Upper lobe of right lung (tissue), 1 donor: ENCODE results near the gene HNRNPU. TPM values are rescaled to one million over a fixed set of nuclear protein-coding genes. Genes with fewer than 3 reads are reported as not detected.
"Not testable (repeated sequence)": the region's sequence is repeated elsewhere in the genome, so short reads cannot be mapped to it uniquely, and the experiment has no call there.

Experiments
- ATAC-seq: fragments of 200-7000 bp; cut with Tn5 transposase; one replicate; pipeline ENCODE4 v1.9.1; 2020; ENCODE audit warnings: mild to moderate bottlenecking, moderate library complexity
- DNase-seq: peaks from one replicate; pipeline ENCODE4 v3.0.0-alpha.2; 2020
- H3K27ac ChIP-seq: fragments of 200-600 bp; one replicate; pipeline ENCODE4 v1.8.0; 2022
- H3K27me3 ChIP-seq: fragments of 200-600 bp; one replicate; pipeline ENCODE4 v1.8.0; 2022; ENCODE audit warnings: mild to moderate bottlenecking
- H3K36me3 ChIP-seq: fragments of 200-600 bp; one replicate; pipeline ENCODE4 v1.8.0; 2022
- H3K4me1 ChIP-seq: fragments of 200-600 bp; one replicate; pipeline ENCODE4 v1.8.0; 2022
- H3K4me3 ChIP-seq: fragments of 200-600 bp; one replicate; pipeline ENCODE4 v1.8.0; 2022; ENCODE audit warnings: mild to moderate bottlenecking
- H3K9me3 ChIP-seq: fragments of 200-600 bp; one replicate; pipeline ENCODE4 v1.8.0; 2022
- CTCF ChIP-seq: fragments of 200-600 bp; IDR thresholded peaks from one replicate; pipeline ENCODE4 v1.8.0; 2022; ENCODE audit warnings: antibody characterized with exemption
- intact Hi-C: fragments of 100-400 bp; cut with DNase I; formaldehyde crosslinking; loops from one replicate; pipeline ENCODE4 v1.11.0; 2022
- total RNA-seq: library from RNA; stranded (reverse); fragmentation: NEBNext Ultra II Directional; extraction: Animal tissue kit (Norgen Biotek cat#: 25700); gene quantifications from one replicate; pipeline ENCODE4 v1.2.1, GENCODE V29; 2021
- donor health status: DM: no; HTN: yes; CAD: no; lungs with severe emphysema.

HNRNPU gene
- total RNA-seq, 1 donor from 2014 or later: 273 TPM

GRCh38 chr1:244836584-244836983 lies 27.8 kb downstream of the HNRNPU start:
- Histone ChIP-seq H3K4me3 (peak overlapping the region; percentile 83), H3K27me3 (no peaks in the 10 kb centered on the region), H3K36me3 (peaks cover 23% of the 10 kb centered on the region), H3K4me1 (peaks cover 32% of the 10 kb centered on the region), H3K27ac (peak overlapping the region; percentile 99), H3K9me3 (no peaks in the 10 kb centered on the region)
- no peak for TF ChIP-seq CTCF
- intact Hi-C loops: no loop called here
- DNase-seq (no peak), ATAC-seq (no peak)

GRCh38 chr1:244836135-244836521 lies 28.2 kb downstream of the HNRNPU start:
- Histone ChIP-seq H3K9me3 (no peaks in the 10 kb centered on the region), H3K4me1 (peaks cover 27% of the 10 kb centered on the region), H3K27me3 (no peaks in the 10 kb centered on the region), H3K4me3 (peak overlapping the region; percentile 83), H3K36me3 (peaks cover 19% of the 10 kb centered on the region), H3K27ac (peak overlapping the region; percentile 99)
- intact Hi-C loops: no loop called here
- TF ChIP-seq CTCF: no peak
- DNase-seq: no peak
- no peak for ATAC-seq

- DNase-seq (peak; percentile 95), ATAC-seq (peak; percentile 94)
- Histone ChIP-seq H3K4me3 (peak within 1 kb of the TSS; percentile 83), H3K27ac (peak within 1 kb of the TSS; percentile 99), H3K36me3 (peaks cover 13% of the 10 kb centered on the region), H3K9me3 (no peaks in the 10 kb centered on the region), H3K27me3 (no peaks in the 10 kb centered on the region), H3K4me1 (peaks cover 21% of the 10 kb centered on the region)
- intact Hi-C loops: no loop called here
- no peak for TF ChIP-seq CTCF
Measured at GRCh38 chr1:244835276-244836134, 28.8 kb downstream of the HNRNPU start, which contains the start of gene COX20. Gene COX20, plus strand, starts transcription at chr1:244835658. Its CDS starts 57 bp downstream, at chr1:244835715.

- intact Hi-C loops: no loop called here
- Histone ChIP-seq H3K9me3 (no peaks in the 10 kb centered on the region), H3K4me3 (peak overlapping the region; percentile 83), H3K27me3 (no peaks in the 10 kb centered on the region), H3K36me3 (peaks cover 7% of the 10 kb centered on the region), H3K4me1 (peaks cover 14% of the 10 kb centered on the region), H3K27ac (peak overlapping the region; percentile 99)
- no peak for ATAC-seq
- no peak for TF ChIP-seq CTCF
- DNase-seq: peak; percentile 96
Measured at GRCh38 chr1:244834543-244835275, 29.6 kb downstream of the HNRNPU start.

- Histone ChIP-seq H3K36me3 (no peaks in the 10 kb centered on the region), H3K27ac (peak overlapping the region; percentile 99), H3K9me3 (no peaks in the 10 kb centered on the region), H3K4me1 (peaks cover 14% of the 10 kb centered on the region), H3K4me3 (peak overlapping the region; percentile 83), H3K27me3 (no peaks in the 10 kb centered on the region)
- peak; percentile 20 for ATAC-seq
- DNase-seq: peak; percentile 81
- TF ChIP-seq CTCF: peak; percentile 25
- intact Hi-C loops: no loop called here
Measured at GRCh38 chr1:244833734-244834542, 30.4 kb downstream of the HNRNPU start.

- intact Hi-C loops, DNase-seq, H3K36me3 ChIP-seq, ATAC-seq, H3K27me3 ChIP-seq, H3K9me3 ChIP-seq: not testable (repeated sequence)
- peaks cover 14% of the 10 kb centered on the region for H3K4me1 ChIP-seq
- peak overlapping the region; percentile 99 for H3K27ac ChIP-seq
- peak overlapping the region; percentile 83 for H3K4me3 ChIP-seq
Measured at GRCh38 chr1:244833260-244833659, 31.1 kb downstream of the HNRNPU start.
